GM06990 (cell line): ENCODE measurements around the gene UBXN6.

Experiments
- DNase-seq: peaks from one replicate; pipeline ENCODE4 v3.0.0-alpha.2; 2011; ENCODE audit not compliant: insufficient read length; ENCODE audit errors: extremely low read depth
- H3K27me3 ChIP-seq: replicated peaks from 2 replicates; pipeline ENCODE4 v1.6.0; 2011; ENCODE audit warnings: low read length; ENCODE audit not compliant: control insufficient read depth, insufficient read depth
- H3K36me3 ChIP-seq: 2 replicates; pipeline ENCODE4 v1.5.1; 2011; ENCODE audit warnings: low read length; ENCODE audit not compliant: control insufficient read depth, insufficient read depth
- H3K4me3 ChIP-seq: replicated peaks from 2 replicates; pipeline ENCODE4 v1.5.1; 2011; ENCODE audit warnings: low read depth, mild to moderate bottlenecking, control low read depth, low read length
- CTCF ChIP-seq: IDR thresholded peaks from 2 replicates; pipeline ENCODE4 v1.5.1; 2011; ENCODE audit warnings: low read length, control low read depth, mild to moderate bottlenecking, inconsistent platforms; ENCODE audit not compliant: insufficient read depth, poor library complexity, severe bottlenecking

Gene UBXN6

GRCh38 chr19:4473011-4473762 is 15.6 kb upstream of the UBXN6 start:
- no peak for DNase-seq
- peak overlapping the region; percentile 82 for H3K4me3 ChIP-seq
- no peak for TF ChIP-seq CTCF
- peaks cover 2% of the 10 kb centered on the region for H3K36me3 ChIP-seq
- no peaks in the 10 kb centered on the region for H3K27me3 ChIP-seq

GRCh38 chr19:4472174-4472974 is 14.8 kb upstream of the UBXN6 start, which contains the start of gene HDGFL2:
Gene HDGFL2, plus strand, starts transcription at chr19:4472297. Its CDS starts 54 bp downstream, at chr19:4472351.
- H3K4me3 ChIP-seq: peak within 1 kb of the TSS; percentile 82
- H3K27me3 ChIP-seq: no peaks in the 10 kb centered on the region
- H3K36me3 ChIP-seq: peaks cover 2% of the 10 kb centered on the region
- no peak for TF ChIP-seq CTCF
- no peak for DNase-seq

GRCh38 chr19:4471403-4472173 is 14.0 kb upstream of the UBXN6 start:
- Histone ChIP-seq H3K4me3 (peak overlapping the region; percentile 75), H3K27me3 (no peaks in the 10 kb centered on the region), H3K36me3 (peaks cover under 1% of the 10 kb centered on the region)
- DNase-seq: peak; percentile 98
- TF ChIP-seq CTCF: no peak

GRCh38 chr19:4467835-4468234 is 10.2 kb upstream of the UBXN6 start:
- TF ChIP-seq CTCF: no peak
- H3K4me3 ChIP-seq: no peak overlapping the region
- no peaks in the 10 kb centered on the region for H3K27me3 ChIP-seq
- no peak for DNase-seq
- no peaks in the 10 kb centered on the region for H3K36me3 ChIP-seq

- TF ChIP-seq CTCF: no peak
- Histone ChIP-seq H3K4me3 (no peak overlapping the region), H3K36me3 (no peaks in the 10 kb centered on the region), H3K27me3 (no peaks in the 10 kb centered on the region)
- DNase-seq: no peak
These were observed 7.4 kb upstream of the UBXN6 start for GRCh38 chr19:4464815-4465581.
